Esophagus muscularis mucosa (tissue), 4 donors: ENCODE results near the gene ZMYND11. TPM values are rescaled to one million over a fixed set of nuclear protein-coding genes. Genes with fewer than 3 reads are reported as not detected.
"Not testable (repeated sequence)": the region's sequence is repeated elsewhere in the genome, so short reads cannot be mapped to it uniquely, and the experiment has no call there.

Experiments
- DNase-seq: peaks from one replicate; pipeline ENCODE4 v3.0.0-alpha.2; 2017; ENCODE audit errors: extremely low spot score
- H3K27ac ChIP-seq, 4 donors: fragments of 200-600 bp; sonication (generic); replicated peaks in 1 of 4; 1 replicate in 3 of 4; 2 replicates in 1 of 4; pipeline ENCODE4 v1.5.1; 2016 to 2019; ENCODE audit warnings: mild to moderate bottlenecking in 1 of 4
- H3K27me3 ChIP-seq, 4 donors: fragments of 200-600 bp; sonication (generic); one replicate each; pipeline versions ENCODE4 v1.5.1 to v1.6.0; 2016 to 2019
- H3K36me3 ChIP-seq, 4 donors: fragments of 200-600 bp; sonication (generic); one replicate each; pipeline ENCODE4 v1.5.1; 2016 to 2019
- H3K4me1 ChIP-seq, 4 donors: fragments of 200-600 bp; sonication (generic); one replicate each; pipeline ENCODE4 v1.5.1; 2016 to 2019
- H3K4me3 ChIP-seq, 4 donors: fragments of 200-600 bp; sonication (generic); 1 replicate in 2 of 4; 2 replicates in 2 of 4; pipeline ENCODE4 v1.5.1; 2016 to 2019; ENCODE audit warnings: mild to moderate bottlenecking in 4 of 4, moderate library complexity in 1 of 4
- H3K9me3 ChIP-seq, 4 donors: fragments of 200-600 bp; sonication (generic); 1 replicate in 3 of 4; 2 replicates in 1 of 4; pipeline ENCODE4 v1.5.1; 2016 to 2019
- EP300 ChIP-seq: sonication (generic); formaldehyde crosslinking; IDR thresholded peaks from one replicate; pipeline ENCODE4 v1.6.1; 2017; ENCODE audit warnings: antibody characterized with exemption
- POLR2A ChIP-seq: fragments of 450-650 bp; IDR thresholded peaks from one replicate; pipeline ENCODE4 v1.6.1; 2017; ENCODE audit warnings: antibody characterized with exemption, moderate library complexity, mild to moderate bottlenecking, low read depth
- POLR2AphosphoS5 ChIP-seq, 2 donors: sonication (generic); formaldehyde crosslinking; IDR thresholded peaks; one replicate each; pipeline ENCODE4 v1.6.1; 2017; ENCODE audit warnings: antibody characterized with exemption in 2 of 2
- WGBS: methylation state at CpG from one replicate; pipeline ENCODE4 v1.1.5; 2018; 5-methylcytosine and 5-hydroxymethylcytosine counted together
- intact Hi-C: fragments of 100-400 bp; cut with DNase I; formaldehyde crosslinking; loops from one replicate; pipeline ENCODE4 v1.15.1; 2023
- small RNA-seq, 3 donors: library from RNA; depleted of rRNA; stranded (forward); fragments of <200 nt; gene quantifications; one replicate each; pipeline ENCODE3, GENCODE V24; 2016
- total RNA-seq, 4 donors: library from RNA; depleted of rRNA; stranded (reverse); fragments of >200 nt; gene quantifications; one replicate each; pipeline versions ENCODE4 v1.1.0 to v1.2.1, GENCODE V29; 2016
- TF ChIP-seq, protein P1 (sequence below), 3 experiments: fragments of 200-600 bp in 2 of 3; fragments of 450-650 bp in 1 of 3; sonication (generic) in 2 of 3; IDR thresholded peaks; one replicate each; pipeline ENCODE4 v1.5.1; 2017 to 2019; ENCODE audit warnings: antibody characterized with exemption in 3 of 3, mild to moderate bottlenecking in 2 of 3, moderate library complexity in 1 of 3

The ZMYND11 gene
- total RNA-seq, 4 donors from 2014 or later: 132 to 145 (median 139) TPM

- Histone ChIP-seq H3K36me3 (peaks cover 0 to 34% (median 10%) of the 10 kb centered on the region in 4 donors), H3K4me3 (no peak overlapping the region), H3K27me3 (no peaks in the 10 kb centered on the region), H3K9me3 (no peaks in the 10 kb centered on the region), H3K4me1 (peaks cover 7 to 20% (median 18%) of the 10 kb centered on the region in 4 donors), H3K27ac (peak overlapping the region in 3 of 4 donors; percentile 62 to 70 (median 63))
- intact Hi-C loops: no loop called here
- TF ChIP-seq, protein P1, sequence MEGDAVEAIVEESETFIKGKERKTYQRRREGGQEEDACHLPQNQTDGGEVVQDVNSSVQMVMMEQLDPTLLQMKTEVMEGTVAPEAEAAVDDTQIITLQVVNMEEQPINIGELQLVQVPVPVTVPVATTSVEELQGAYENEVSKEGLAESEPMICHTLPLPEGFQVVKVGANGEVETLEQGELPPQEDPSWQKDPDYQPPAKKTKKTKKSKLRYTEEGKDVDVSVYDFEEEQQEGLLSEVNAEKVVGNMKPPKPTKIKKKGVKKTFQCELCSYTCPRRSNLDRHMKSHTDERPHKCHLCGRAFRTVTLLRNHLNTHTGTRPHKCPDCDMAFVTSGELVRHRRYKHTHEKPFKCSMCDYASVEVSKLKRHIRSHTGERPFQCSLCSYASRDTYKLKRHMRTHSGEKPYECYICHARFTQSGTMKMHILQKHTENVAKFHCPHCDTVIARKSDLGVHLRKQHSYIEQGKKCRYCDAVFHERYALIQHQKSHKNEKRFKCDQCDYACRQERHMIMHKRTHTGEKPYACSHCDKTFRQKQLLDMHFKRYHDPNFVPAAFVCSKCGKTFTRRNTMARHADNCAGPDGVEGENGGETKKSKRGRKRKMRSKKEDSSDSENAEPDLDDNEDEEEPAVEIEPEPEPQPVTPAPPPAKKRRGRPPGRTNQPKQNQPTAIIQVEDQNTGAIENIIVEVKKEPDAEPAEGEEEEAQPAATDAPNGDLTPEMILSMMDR (IDR thresholded peaks at IDR 0.05): no peak
- TF ChIP-seq POLR2A: no peak
- TF ChIP-seq EP300: no peak
- TF ChIP-seq POLR2AphosphoS5 (IDR thresholded peaks at IDR 0.05): no peak
- DNase-seq: no peak
- WGBS: 84% methylated on average over 8 of the region's 9 CpGs
Measured at GRCh38 chr10:298033-298432, 162.8 kb downstream of the ZMYND11 start.

DNA sequence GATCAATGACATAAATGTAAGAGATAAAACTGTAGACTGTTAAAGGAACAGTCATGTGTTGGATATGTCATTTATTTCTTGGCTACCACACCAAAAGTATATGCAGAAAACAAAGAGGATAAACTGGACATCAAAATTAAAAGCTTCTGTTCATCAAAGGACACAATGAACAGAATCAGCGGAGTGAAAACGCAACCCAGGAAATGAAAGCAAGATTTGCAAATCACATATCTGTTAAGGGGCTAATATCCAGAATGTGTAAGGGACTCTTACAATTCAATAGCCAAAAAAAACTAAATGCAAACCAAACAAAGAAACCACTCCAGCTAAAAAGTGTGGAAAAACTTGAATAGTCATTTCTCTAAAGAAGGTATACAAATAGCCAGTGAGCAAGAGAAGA, 164.3 kb downstream of the ZMYND11 start:
- intact Hi-C loops: no loop called here
- no peak for TF ChIP-seq POLR2A
- TF ChIP-seq, protein P1 (IDR thresholded peaks at IDR 0.05): no peak
- no peak for TF ChIP-seq POLR2AphosphoS5 (IDR thresholded peaks at IDR 0.05)
- TF ChIP-seq EP300: no peak
- Histone ChIP-seq H3K4me1 (peaks cover 7 to 20% (median 18%) of the 10 kb centered on the region in 4 donors), H3K36me3 (peaks cover 0 to 44% (median 10%) of the 10 kb centered on the region in 4 donors), H3K4me3 (no peak overlapping the region), H3K27me3 (no peaks in the 10 kb centered on the region), H3K9me3 (no peaks in the 10 kb centered on the region), H3K27ac (no peak overlapping the region)
- 92% methylated on average over 2 of the region's 2 CpGs for WGBS
- no peak for DNase-seq

DNA sequence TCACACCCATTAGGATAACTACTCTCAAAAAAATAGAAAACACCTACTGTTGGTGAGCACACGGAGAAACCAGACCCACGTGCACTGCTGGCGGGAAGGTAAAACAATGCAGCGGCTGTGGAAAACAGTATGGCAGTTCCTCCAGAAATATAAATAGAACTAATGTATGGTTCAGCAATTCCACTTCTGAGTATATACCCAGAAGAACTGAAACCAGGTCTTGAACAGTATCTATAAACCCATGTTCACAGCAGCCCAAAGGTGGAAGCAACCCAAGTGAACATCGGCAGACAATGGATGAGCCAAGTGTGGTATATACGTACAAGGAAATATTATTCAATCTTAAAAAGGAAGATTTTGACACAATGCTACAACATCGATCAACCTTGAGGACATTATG, 164.7 kb downstream of the ZMYND11 start:
- no peak overlapping the region for H3K4me3 ChIP-seq
- H3K4me1 ChIP-seq: peaks cover 7 to 20% (median 18%) of the 10 kb centered on the region in 4 donors
- H3K9me3 ChIP-seq: no peaks in the 10 kb centered on the region
- H3K36me3 ChIP-seq: peaks cover 0 to 44% (median 10%) of the 10 kb centered on the region in 4 donors
- DNase-seq: no peak
- H3K27me3 ChIP-seq: no peaks in the 10 kb centered on the region
- 99% methylated on average over 7 of the region's 7 CpGs for WGBS
- H3K27ac ChIP-seq: no peak overlapping the region
- intact Hi-C loops: no loop called here
- TF ChIP-seq POLR2A (no peak), EP300 (no peak)
- TF ChIP-seq, protein P1 (IDR thresholded peaks at IDR 0.05): no peak

DNA sequence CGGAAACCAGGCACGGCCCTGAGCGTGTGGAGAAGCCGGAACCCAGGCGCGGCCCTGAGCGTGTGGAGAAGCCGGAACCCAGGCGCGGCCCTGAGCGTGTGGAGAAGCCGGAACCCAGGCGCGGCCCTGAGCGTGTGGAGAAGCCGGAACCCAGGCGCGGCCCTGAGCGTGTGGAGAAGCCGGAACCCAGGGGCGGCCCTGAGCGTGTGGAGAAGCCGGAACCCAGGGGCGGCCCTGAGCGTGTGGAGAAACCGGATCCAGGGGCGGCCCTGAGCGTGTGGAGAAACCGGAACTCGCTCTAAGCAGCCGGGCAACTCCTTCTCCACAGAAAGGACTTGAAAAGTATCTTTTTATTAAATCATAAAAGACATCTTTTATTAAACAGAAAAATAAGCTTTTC, 165.3 kb downstream of the ZMYND11 start:
- DNase-seq: not testable (repeated sequence)

GRCh38 chr10:301536-301935, 166.3 kb downstream of the ZMYND11 start:
- TF ChIP-seq EP300: no peak
- TF ChIP-seq, protein P1 (IDR thresholded peaks at IDR 0.05): no peak
- no peak for TF ChIP-seq POLR2A
- TF ChIP-seq POLR2AphosphoS5 (IDR thresholded peaks at IDR 0.05): no peak
- WGBS: 97% methylated on average over 9 of the region's 9 CpGs
- H3K27me3 ChIP-seq: no peaks in the 10 kb centered on the region

More for the DNA sequence above, 165.3 kb downstream of the ZMYND11 start:
- H3K27me3 ChIP-seq, H3K4me3 ChIP-seq, intact Hi-C loops, H3K27ac ChIP-seq, H3K9me3 ChIP-seq: not testable (repeated sequence)
- WGBS: 97% methylated on average over 31 of the region's 31 CpGs
- H3K4me1 ChIP-seq: peaks cover 7 to 20% (median 18%) of the 10 kb centered on the region in 4 donors
- peaks cover 0 to 44% (median 10%) of the 10 kb centered on the region in 4 donors for H3K36me3 ChIP-seq

More at GRCh38 chr10:301536-301935, 166.3 kb downstream of the ZMYND11 start:
- Histone ChIP-seq H3K4me1 (peaks cover 7 to 24% (median 19%) of the 10 kb centered on the region in 4 donors), H3K36me3 (peaks cover 0 to 44% (median 10%) of the 10 kb centered on the region in 4 donors), H3K9me3 (no peaks in the 10 kb centered on the region), H3K4me3 (no peak overlapping the region), H3K27ac (no peak overlapping the region)
- intact Hi-C loops: no loop called here
- DNase-seq: no peak

Small RNA genes within 50 kb of the gene (small RNA-seq; reads per million reads assigned to genes)
- 0 to 0.08 (median 0) reads per million in 3 donors for gene RNA5SP297
- 0 to 0.17 (median 0) reads per million in 3 donors for gene RNA5SP298

Other genes starting within 250 kb of the ZMYND11 start
- not detected for gene TUBB8, start 86.2 kb upstream of the ZMYND11 start, total RNA-seq